HCT116 (cell line): ENCODE data around the gene METTL21C. TPM values are rescaled to one million over a fixed set of nuclear protein-coding genes. Genes with fewer than 3 reads are reported as not detected.

Experiments
- ATAC-seq: fragments of 200-7000 bp; cut with Tn5 transposase; 2 replicates; pipeline ENCODE4 v1.9.1; 2020; ENCODE audit warnings: mild to moderate bottlenecking, moderate library complexity
- BruUV-seq: library from RNA; stranded (reverse); fragments of 400-500 nt; replicated peaks from 2 replicates; lab custom pipeline; 2021; lab: Mats Ljungman, UMichigan
- CTCF ChIA-PET: fragments of 300-600 bp; sonication (Branson Sonifier 250); formaldehyde crosslinking; loops from one replicate; lab custom pipeline; 2021; ENCODE audit warnings: antibody characterized with exemption; lab: Charles Lee
- POLR2A ChIA-PET: fragments of 300-600, 350-600 bp; sonication (Branson Sonifier 250); formaldehyde crosslinking; loops from one replicate; lab custom pipeline; 2021; ENCODE audit warnings: antibody characterized with exemption; lab: Charles Lee
- RAD21 ChIA-PET, 2 experiments: fragments of 300-600 bp; sonication (Branson Sonifier 250); formaldehyde crosslinking; loops; one replicate each; lab custom pipeline; 2023; ENCODE audit warnings: low total read pairs in 2 of 2; ENCODE audit not compliant: uncharacterized antibody in 2 of 2, unreplicated experiment in 2 of 2, low non-redundant PET in 1 of 2; lab: Charles Lee
- DNase-seq: peaks from one replicate; pipeline ENCODE4 v3.0.0-alpha.2; 2010; ENCODE audit warnings: low read depth, low spot score
- H2AFZ ChIP-seq: fragments of 200-600 bp; shearing (Covaris generic), sonication (generic); 2 replicates; pipeline ENCODE4 v1.6.1; 2017; ENCODE audit warnings: low read depth, mixed run types, mixed read lengths, antibody characterized with exemption, low read length; ENCODE audit not compliant: poor library complexity, severe bottlenecking
- H3K27ac ChIP-seq: 2 replicates; pipeline ENCODE4 v1.5.1; 2012; ENCODE audit warnings: low read depth, low read length
- H3K27me3 ChIP-seq: fragments of 200-600 bp; sonication (generic); 2 replicates; pipeline ENCODE4 v1.6.1; 2016; ENCODE audit warnings: mixed run types, low read length, mixed read lengths; ENCODE audit not compliant: insufficient read depth
- H3K36me3 ChIP-seq, 2 experiments: fragments of 200-500 bp in 1 of 2; fragments of 200-600 bp in 1 of 2; sonication (Bioruptor generic) in 1 of 2; sonication (generic) in 1 of 2; 2 replicates each; pipeline versions ENCODE4 v1.5.1 to v1.6.1; 2014 to 2016; ENCODE audit warnings: low read length in 2 of 2, inconsistent platforms in 1 of 2, mixed read lengths in 1 of 2, mixed run types in 1 of 2; ENCODE audit not compliant: insufficient read depth in 2 of 2, control insufficient read depth in 1 of 2
- H3K4me1 ChIP-seq, 2 experiments: fragments of 200-600 bp in 1 of 2; sonication (generic) in 1 of 2; 2 replicates each; pipeline versions ENCODE4 v1.5.1 to v1.6.1; 2012 to 2017; ENCODE audit warnings: low read length in 2 of 2, inconsistent platforms in 1 of 2, mild to moderate bottlenecking in 1 of 2, mixed read lengths in 1 of 2, mixed run types in 1 of 2, moderate library complexity in 1 of 2; ENCODE audit not compliant: insufficient read depth in 2 of 2, control insufficient read depth in 1 of 2
- H3K4me2 ChIP-seq: fragments of 200-600 bp; sonication (generic); 2 replicates; pipeline ENCODE4 v1.6.1; 2017; ENCODE audit warnings: mixed run types, low read length, mixed read lengths
- H3K4me3 ChIP-seq, 2 experiments: fragments of 200-600 bp in 1 of 2; sonication (generic) in 1 of 2; replicated peaks in 1 of 2; 2 replicates each; pipeline ENCODE4 v1.5.1; 2011 to 2016; ENCODE audit warnings: low read length in 2 of 2, control low read depth in 1 of 2, low read depth in 1 of 2, mild to moderate bottlenecking in 1 of 2, mixed read lengths in 1 of 2, mixed run types in 1 of 2
- H3K79me2 ChIP-seq: fragments of 200-600 bp; sonication (generic); 2 replicates; pipeline ENCODE4 v1.6.1; 2017; ENCODE audit warnings: mild to moderate bottlenecking, mixed run types, low read length, moderate library complexity, mixed read lengths; ENCODE audit not compliant: insufficient read depth
- H3K9ac ChIP-seq: fragments of 200-600 bp; sonication (generic); 2 replicates; pipeline ENCODE4 v1.6.1; 2016; ENCODE audit warnings: low read length, mixed read lengths
- H3K9me2 ChIP-seq: fragments of 200-600 bp; sonication (generic), shearing (Covaris generic); 2 replicates; pipeline ENCODE4 v1.6.1; 2017; ENCODE audit warnings: mixed run types, mild to moderate bottlenecking, moderate library complexity; ENCODE audit not compliant: insufficient read depth
- H3K9me3 ChIP-seq, 2 experiments: fragments of 200-500 bp in 1 of 2; fragments of 200-600 bp in 1 of 2; sonication (Bioruptor generic) in 1 of 2; sonication (generic) in 1 of 2; 2 replicates each; pipeline ENCODE4 v1.6.1; 2014 to 2017; ENCODE audit warnings: low read length in 2 of 2, mixed read lengths in 2 of 2, inconsistent platforms in 1 of 2, low read depth in 1 of 2, mild to moderate bottlenecking in 1 of 2, mixed run types in 1 of 2, moderate library complexity in 1 of 2; ENCODE audit not compliant: control insufficient read depth in 1 of 2, insufficient read depth in 1 of 2
- H4K20me1 ChIP-seq: fragments of 200-600 bp; sonication (generic), shearing (Covaris generic); 2 replicates; pipeline ENCODE4 v1.6.1; 2017; ENCODE audit warnings: mixed run types, mild to moderate bottlenecking, moderate library complexity; ENCODE audit not compliant: insufficient read depth
- CBX3 ChIP-seq: IDR thresholded peaks from 2 replicates; pipeline ENCODE4 v1.6.1; 2012; ENCODE audit warnings: low read depth
- EGR1 ChIP-seq: IDR thresholded peaks from 2 replicates; pipeline ENCODE4 v1.6.1; 2012; ENCODE audit warnings: low read depth
- ELF1 ChIP-seq: IDR thresholded peaks from 2 replicates; pipeline ENCODE4 v1.6.1; 2012; ENCODE audit warnings: low read depth, borderline replicate concordance
- EZH2 ChIP-seq: fragments of 200-600 bp; sonication (generic); IDR thresholded peaks from 2 replicates; pipeline ENCODE4 v1.6.1; 2017; ENCODE audit warnings: antibody characterized with exemption, mixed run types
- FOSL1 ChIP-seq: IDR thresholded peaks from 2 replicates; pipeline ENCODE4 v1.6.1; 2012; ENCODE audit warnings: low read depth
- SIN3A ChIP-seq: IDR thresholded peaks from 2 replicates; pipeline ENCODE4 v1.6.1; 2012; ENCODE audit warnings: low read depth
- SP1 ChIP-seq: IDR thresholded peaks from 2 replicates; pipeline ENCODE4 v1.6.1; 2012; ENCODE audit warnings: low read depth
- SRF ChIP-seq: IDR thresholded peaks from 2 replicates; pipeline ENCODE4 v1.6.1; 2012; ENCODE audit warnings: low read depth
- ZNF274 ChIP-seq: fragments of 200-500 bp; sonication (Bioruptor generic); IDR thresholded peaks from 2 replicates; pipeline ENCODE4 v1.6.1; 2014; ENCODE audit warnings: mild to moderate bottlenecking, low read depth, low read length, inconsistent platforms
- intact Hi-C: fragments of 100-400 bp; cut with micrococcal nuclease; formaldehyde crosslinking; loops from 2 replicates; pipeline ENCODE4 v1.10.0; 2022
- total RNA-seq: library from RNA; stranded (reverse); gene quantifications from one replicate; pipeline ENCODE4 v1.2.1, GENCODE V29; 2021; ENCODE audit not compliant: unreplicated experiment
- TF ChIP-seq, protein P1 (sequence below): IDR thresholded peaks from 2 replicates; pipeline ENCODE4 v1.6.1; 2012
- TF ChIP-seq, protein P2 (sequence below): IDR thresholded peaks from 2 replicates; pipeline ENCODE4 v1.6.1; 2011; ENCODE audit warnings: mild to moderate bottlenecking, low read length, moderate library complexity; ENCODE audit not compliant: insufficient replicate concordance; ENCODE audit errors: extremely low read depth
- TF ChIP-seq, protein P3 (sequence below): IDR thresholded peaks from 2 replicates; pipeline ENCODE4 v1.6.1; 2012
- TF ChIP-seq, protein P4 (sequence below): IDR thresholded peaks from 2 replicates; pipeline ENCODE4 v1.6.1; 2012; ENCODE audit warnings: low read depth

Gene METTL21C
- total RNA-seq, 1 experiment from 2014 or later, result not detected

DNA sequence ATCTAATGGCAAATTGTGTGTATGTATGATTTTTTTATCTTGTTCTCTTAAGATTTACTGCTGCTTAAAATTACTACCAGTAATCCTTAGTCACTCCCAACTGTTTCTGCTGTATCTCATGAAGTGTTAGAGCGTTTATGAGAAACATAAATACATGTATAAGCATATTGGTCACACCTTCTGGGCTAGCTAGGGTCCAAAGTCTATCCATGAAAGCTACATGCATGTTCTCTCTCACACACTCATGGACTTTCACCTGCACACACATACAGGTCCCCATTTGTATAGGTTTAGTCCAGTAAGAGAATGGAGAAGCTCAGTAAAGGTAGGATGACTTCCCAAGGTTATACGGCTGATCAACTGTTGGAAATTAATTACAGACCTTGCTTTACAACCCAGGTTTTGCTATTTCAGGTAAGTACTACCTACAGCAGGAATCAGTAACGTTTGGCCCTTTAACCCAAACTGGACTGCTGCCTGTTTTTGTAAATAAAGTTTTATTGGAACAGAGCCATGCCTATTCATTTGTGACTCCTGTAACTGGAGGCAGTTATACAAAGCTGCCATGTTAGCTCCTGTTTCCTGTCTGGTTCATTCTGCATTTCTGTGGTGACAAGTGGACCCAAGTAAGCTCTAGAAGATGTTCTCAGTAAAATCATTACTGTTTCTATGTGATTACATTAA, 15.3 kb downstream of the METTL21C start:
- Histone ChIP-seq H3K36me3 (peaks cover 14 to 22% of the 10 kb centered on the region in 2 experiments; a peak in 3 of 4 replicates), H4K20me1 (no peaks in the 10 kb centered on the region), H3K27me3 (no peaks in the 10 kb centered on the region), H3K4me1 (no peaks in the 10 kb centered on the region), H3K27ac (no peak overlapping the region), H3K79me2 (no peaks in the 10 kb centered on the region), H3K4me2 (no peak overlapping the region), H3K9me2 (no peaks in the 10 kb centered on the region), H3K4me3 (no peak overlapping the region), H3K9me3 (no peaks in the 10 kb centered on the region), H2AFZ (no peak overlapping the region), H3K9ac (no peak overlapping the region)
- RAD21 ChIA-PET, result no interaction called here
- BruUV-seq, result no TSS peak
- POLR2A ChIA-PET, result no interaction called here
- DNase-seq, result no peak
- ATAC-seq, result no peak
- TF ChIP-seq SP1 (no peak), FOSL1 (no peak), SRF (no peak), ELF1 (no peak), EZH2 (no peak), SIN3A (no peak), EGR1 (no peak), CBX3 (no peak), ZNF274 (no peak)
- TF ChIP-seq, protein P1, sequence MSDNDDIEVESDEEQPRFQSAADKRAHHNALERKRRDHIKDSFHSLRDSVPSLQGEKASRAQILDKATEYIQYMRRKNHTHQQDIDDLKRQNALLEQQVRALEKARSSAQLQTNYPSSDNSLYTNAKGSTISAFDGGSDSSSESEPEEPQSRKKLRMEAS, result no peak
- TF ChIP-seq, protein P2, sequence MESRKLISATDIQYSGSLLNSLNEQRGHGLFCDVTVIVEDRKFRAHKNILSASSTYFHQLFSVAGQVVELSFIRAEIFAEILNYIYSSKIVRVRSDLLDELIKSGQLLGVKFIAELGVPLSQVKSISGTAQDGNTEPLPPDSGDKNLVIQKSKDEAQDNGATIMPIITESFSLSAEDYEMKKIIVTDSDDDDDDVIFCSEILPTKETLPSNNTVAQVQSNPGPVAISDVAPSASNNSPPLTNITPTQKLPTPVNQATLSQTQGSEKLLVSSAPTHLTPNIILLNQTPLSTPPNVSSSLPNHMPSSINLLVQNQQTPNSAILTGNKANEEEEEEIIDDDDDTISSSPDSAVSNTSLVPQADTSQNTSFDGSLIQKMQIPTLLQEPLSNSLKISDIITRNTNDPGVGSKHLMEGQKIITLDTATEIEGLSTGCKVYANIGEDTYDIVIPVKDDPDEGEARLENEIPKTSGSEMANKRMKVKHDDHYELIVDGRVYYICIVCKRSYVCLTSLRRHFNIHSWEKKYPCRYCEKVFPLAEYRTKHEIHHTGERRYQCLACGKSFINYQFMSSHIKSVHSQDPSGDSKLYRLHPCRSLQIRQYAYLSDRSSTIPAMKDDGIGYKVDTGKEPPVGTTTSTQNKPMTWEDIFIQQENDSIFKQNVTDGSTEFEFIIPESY, result no peak
- TF ChIP-seq, protein P3, sequence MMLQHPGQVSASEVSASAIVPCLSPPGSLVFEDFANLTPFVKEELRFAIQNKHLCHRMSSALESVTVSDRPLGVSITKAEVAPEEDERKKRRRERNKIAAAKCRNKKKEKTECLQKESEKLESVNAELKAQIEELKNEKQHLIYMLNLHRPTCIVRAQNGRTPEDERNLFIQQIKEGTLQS, result no peak
- TF ChIP-seq, protein P4, sequence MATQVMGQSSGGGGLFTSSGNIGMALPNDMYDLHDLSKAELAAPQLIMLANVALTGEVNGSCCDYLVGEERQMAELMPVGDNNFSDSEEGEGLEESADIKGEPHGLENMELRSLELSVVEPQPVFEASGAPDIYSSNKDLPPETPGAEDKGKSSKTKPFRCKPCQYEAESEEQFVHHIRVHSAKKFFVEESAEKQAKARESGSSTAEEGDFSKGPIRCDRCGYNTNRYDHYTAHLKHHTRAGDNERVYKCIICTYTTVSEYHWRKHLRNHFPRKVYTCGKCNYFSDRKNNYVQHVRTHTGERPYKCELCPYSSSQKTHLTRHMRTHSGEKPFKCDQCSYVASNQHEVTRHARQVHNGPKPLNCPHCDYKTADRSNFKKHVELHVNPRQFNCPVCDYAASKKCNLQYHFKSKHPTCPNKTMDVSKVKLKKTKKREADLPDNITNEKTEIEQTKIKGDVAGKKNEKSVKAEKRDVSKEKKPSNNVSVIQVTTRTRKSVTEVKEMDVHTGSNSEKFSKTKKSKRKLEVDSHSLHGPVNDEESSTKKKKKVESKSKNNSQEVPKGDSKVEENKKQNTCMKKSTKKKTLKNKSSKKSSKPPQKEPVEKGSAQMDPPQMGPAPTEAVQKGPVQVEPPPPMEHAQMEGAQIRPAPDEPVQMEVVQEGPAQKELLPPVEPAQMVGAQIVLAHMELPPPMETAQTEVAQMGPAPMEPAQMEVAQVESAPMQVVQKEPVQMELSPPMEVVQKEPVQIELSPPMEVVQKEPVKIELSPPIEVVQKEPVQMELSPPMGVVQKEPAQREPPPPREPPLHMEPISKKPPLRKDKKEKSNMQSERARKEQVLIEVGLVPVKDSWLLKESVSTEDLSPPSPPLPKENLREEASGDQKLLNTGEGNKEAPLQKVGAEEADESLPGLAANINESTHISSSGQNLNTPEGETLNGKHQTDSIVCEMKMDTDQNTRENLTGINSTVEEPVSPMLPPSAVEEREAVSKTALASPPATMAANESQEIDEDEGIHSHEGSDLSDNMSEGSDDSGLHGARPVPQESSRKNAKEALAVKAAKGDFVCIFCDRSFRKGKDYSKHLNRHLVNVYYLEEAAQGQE, result no peak
- CTCF ChIA-PET, result no interaction called here
- intact Hi-C loops, result no loop called here
